ENCODE measurements around the gene SKIDA1.
"Not testable (repeated sequence)": the region's sequence is repeated elsewhere in the genome, so short reads cannot be mapped to it uniquely, and the experiment has no call there.

SKIDA1 gene

GRCh38 chr10:21547246-21547645, 21.8 kb upstream of the SKIDA1 start:
- H3K4me3 ChIP-seq (ENCODE audit: low read length, poor library complexity, severe bottlenecking), result no peak overlapping the region
- H3K9ac ChIP-seq (ENCODE audit: low read depth, low read length, poor library complexity, severe bottlenecking), result no peak overlapping the region
- no peak for TF ChIP-seq CTCF (conservative IDR thresholded peaks at IDR 0.05; ENCODE audit: low read length)
- TF ChIP-seq EZH2phosphoT487 (IDR thresholded peaks at IDR 0.05; ENCODE audit: borderline replicate concordance), result no peak
- H3K27me3 ChIP-seq (ENCODE audit: insufficient read depth, low read length, poor library complexity, severe bottlenecking), result no peaks in the 10 kb centered on the region
- no peak overlapping the region for H3K4me2 ChIP-seq (ENCODE audit: low read depth, low read length, poor library complexity, severe bottlenecking)
- no peak overlapping the region for H2AFZ ChIP-seq (ENCODE audit: low read length)
- H3K9me2 ChIP-seq (replicated peaks; ENCODE audit: low read depth, low read length), result no peaks in the 10 kb centered on the region
- H3K79me2 ChIP-seq (ENCODE audit: insufficient read depth, low read length), result peaks cover 85% of the 10 kb centered on the region
- H3K36me3 ChIP-seq (ENCODE audit: insufficient read depth, low read length), result peaks cover 64% of the 10 kb centered on the region
- H3K4me1 ChIP-seq (ENCODE audit: insufficient read depth, low read length, poor library complexity, severe bottlenecking), result no peaks in the 10 kb centered on the region
- no peaks in the 10 kb centered on the region for H3K9me3 ChIP-seq (ENCODE audit: insufficient read depth, low read depth, low read length)
- H4K20me1 ChIP-seq (ENCODE audit: insufficient read depth, low read length, poor library complexity, severe bottlenecking), result peaks cover 38% of the 10 kb centered on the region
- H3F3A ChIP-seq (ENCODE audit: low read depth), result no peaks in the 10 kb centered on the region

GRCh38 chr10:21540701-21541100, 15.2 kb upstream of the SKIDA1 start:
- not testable (repeated sequence) for H3K9me2 ChIP-seq (replicated peaks; ENCODE audit: low read depth, low read length)

GRCh38 chr10:21536874-21537273, 11.4 kb upstream of the SKIDA1 start:
- peaks cover 36% of the 10 kb centered on the region for H3K4me1 ChIP-seq (ENCODE audit: insufficient read depth, low read length, poor library complexity, severe bottlenecking)
- H3K4me2 ChIP-seq (ENCODE audit: low read depth, low read length, poor library complexity, severe bottlenecking), result peak overlapping the region; percentile 77
- H2AFZ ChIP-seq (ENCODE audit: low read length), result no peak overlapping the region
- H3K79me2 ChIP-seq (ENCODE audit: insufficient read depth, low read length), result peaks cover 81% of the 10 kb centered on the region
- no peak overlapping the region for H3K9ac ChIP-seq (ENCODE audit: low read depth, low read length, poor library complexity, severe bottlenecking)
- H3K9me3 ChIP-seq (ENCODE audit: insufficient read depth, low read depth, low read length), result no peaks in the 10 kb centered on the region
- H3K4me3 ChIP-seq (ENCODE audit: low read length, poor library complexity, severe bottlenecking), result peak overlapping the region; percentile 85
- no peaks in the 10 kb centered on the region for H3K27me3 ChIP-seq (ENCODE audit: insufficient read depth, low read length, poor library complexity, severe bottlenecking)
- H4K20me1 ChIP-seq (ENCODE audit: insufficient read depth, low read length, poor library complexity, severe bottlenecking), result peaks cover 31% of the 10 kb centered on the region
- peaks cover 33% of the 10 kb centered on the region for H3K36me3 ChIP-seq (ENCODE audit: insufficient read depth, low read length)
- TF ChIP-seq EZH2phosphoT487 (IDR thresholded peaks at IDR 0.05; ENCODE audit: borderline replicate concordance) (no peak), CTCF (conservative IDR thresholded peaks at IDR 0.05; ENCODE audit: low read length) (no peak)
- peaks cover 5% of the 10 kb centered on the region; the same call in 1 of the 2 replicates for H3F3A ChIP-seq (ENCODE audit: low read depth)
- H3K9me2 ChIP-seq (replicated peaks; ENCODE audit: low read depth, low read length), result no peaks in the 10 kb centered on the region

More at GRCh38 chr10:21540701-21541100, 15.2 kb upstream of the SKIDA1 start:
- Histone ChIP-seq H3K36me3 (ENCODE audit: insufficient read depth, low read length) (peaks cover 68% of the 10 kb centered on the region), H3K4me1 (ENCODE audit: insufficient read depth, low read length, poor library complexity, severe bottlenecking) (peaks cover 21% of the 10 kb centered on the region), H4K20me1 (ENCODE audit: insufficient read depth, low read length, poor library complexity, severe bottlenecking) (peaks cover 32% of the 10 kb centered on the region), H3K79me2 (ENCODE audit: insufficient read depth, low read length) (peaks cover 93% of the 10 kb centered on the region)
- not testable (repeated sequence) for H3K27me3 ChIP-seq (ENCODE audit: insufficient read depth, low read length, poor library complexity, severe bottlenecking); H3K9ac ChIP-seq (ENCODE audit: low read depth, low read length, poor library complexity, severe bottlenecking); H3F3A ChIP-seq (ENCODE audit: low read depth); H2AFZ ChIP-seq (ENCODE audit: low read length); H3K4me2 ChIP-seq (ENCODE audit: low read depth, low read length, poor library complexity, severe bottlenecking); H3K9me3 ChIP-seq (ENCODE audit: insufficient read depth, low read depth, low read length); H3K4me3 ChIP-seq (ENCODE audit: low read length, poor library complexity, severe bottlenecking)

- Histone ChIP-seq H4K20me1 (ENCODE audit: insufficient read depth, low read length, poor library complexity, severe bottlenecking) (peaks cover 31% of the 10 kb centered on the region), H3K4me1 (ENCODE audit: insufficient read depth, low read length, poor library complexity, severe bottlenecking) (peaks cover 40% of the 10 kb centered on the region), H3K79me2 (ENCODE audit: insufficient read depth, low read length) (peaks cover 72% of the 10 kb centered on the region), H3K4me3 (ENCODE audit: low read length, poor library complexity, severe bottlenecking) (peak overlapping the region; percentile 85), H3K9ac (ENCODE audit: low read depth, low read length, poor library complexity, severe bottlenecking) (peak overlapping the region; percentile 67), H3K4me2 (ENCODE audit: low read depth, low read length, poor library complexity, severe bottlenecking) (peak overlapping the region; percentile 77), H3K36me3 (ENCODE audit: insufficient read depth, low read length) (peaks cover 24% of the 10 kb centered on the region)
- not testable (repeated sequence) for H3K27me3 ChIP-seq (ENCODE audit: insufficient read depth, low read length, poor library complexity, severe bottlenecking); H3K9me3 ChIP-seq (ENCODE audit: insufficient read depth, low read depth, low read length); H3F3A ChIP-seq (ENCODE audit: low read depth); H3K9me2 ChIP-seq (replicated peaks; ENCODE audit: low read depth, low read length); H2AFZ ChIP-seq (ENCODE audit: low read length)
Observed at GRCh38 chr10:21535976-21536375, 10.5 kb upstream of the SKIDA1 start.
